Measurements from ENCODE around the gene TMEM132A.

Gene TMEM132A

GRCh38 chr11:60923326-60923725 is 934 bp upstream of the TMEM132A start:
- DNase-seq (ENCODE audit: low read depth), result no peak

- no peak for DNase-seq (ENCODE audit: low read depth)
Observed at GRCh38 chr11:60923800-60924109, 505 bp upstream of the TMEM132A start.

- no peak for DNase-seq (ENCODE audit: low read depth)
Observed at GRCh38 chr11:60924906-60925853, 920 bp downstream of the TMEM132A start.

GRCh38 chr11:60925868-60926267 is 1.6 kb downstream of the TMEM132A start:
- DNase-seq (ENCODE audit: low read depth), result no peak

- no peak for DNase-seq (ENCODE audit: low read depth)
Observed at GRCh38 chr11:60926500-60926899, 2.2 kb downstream of the TMEM132A start.

- DNase-seq (ENCODE audit: low read depth), result no peak
Observed at GRCh38 chr11:60927061-60927592, 2.9 kb downstream of the TMEM132A start.

- no peak for DNase-seq (ENCODE audit: low read depth)
Observed at GRCh38 chr11:60927600-60927999, 3.3 kb downstream of the TMEM132A start.

- DNase-seq (ENCODE audit: low read depth), result no peak
Observed at GRCh38 chr11:60928563-60929001, 4.3 kb downstream of the TMEM132A start.

- no peak for DNase-seq (ENCODE audit: low read depth)
Observed at GRCh38 chr11:60929764-60930163, 5.5 kb downstream of the TMEM132A start.

GRCh38 chr11:60930394-60930793 is 6.1 kb downstream of the TMEM132A start:
- no peak for DNase-seq (ENCODE audit: low read depth)

- DNase-seq (ENCODE audit: low read depth), result no peak
Observed at GRCh38 chr11:60931917-60932316, 7.7 kb downstream of the TMEM132A start.

- DNase-seq (ENCODE audit: low read depth), result no peak
Observed at GRCh38 chr11:60932605-60933356, 8.5 kb downstream of the TMEM132A start.

GRCh38 chr11:60933416-60934123 is 9.3 kb downstream of the TMEM132A start:
- no peak for DNase-seq (ENCODE audit: low read depth)

GRCh38 chr11:60934124-60934789 is 10.0 kb downstream of the TMEM132A start:
- DNase-seq (ENCODE audit: low read depth), result no peak

- no peak for DNase-seq (ENCODE audit: low read depth)
Observed at GRCh38 chr11:60934790-60935605, 10.7 kb downstream of the TMEM132A start.

- no peak for DNase-seq (ENCODE audit: low read depth)
Observed at GRCh38 chr11:60935676-60936442, 11.6 kb downstream of the TMEM132A start.

- no peak for DNase-seq (ENCODE audit: low read depth)
Observed at GRCh38 chr11:60936467-60937143, 12.3 kb downstream of the TMEM132A start.

GRCh38 chr11:60937144-60937527 is 12.9 kb downstream of the TMEM132A start:
- DNase-seq (ENCODE audit: low read depth), result no peak

GRCh38 chr11:60937811-60938210 is 13.6 kb downstream of the TMEM132A start:
- no peak for DNase-seq (ENCODE audit: low read depth)

GRCh38 chr11:60938500-60938899 is 14.2 kb downstream of the TMEM132A start:
- no peak for DNase-seq (ENCODE audit: low read depth)

Data from stimulated activated CD4-positive, alpha-beta T cell treated with anti-CD3 and anti-CD28 coated beads, Interleukin-2, amount 100 ng/mL, for 4 hours (primary cell).